Measurements from ENCODE around the gene HIBADH. TPM values are rescaled to one million over a fixed set of nuclear protein-coding genes. Genes with fewer than 3 reads are reported as not detected.

Gene HIBADH
- total RNA-seq, 1 donor from 2014 or later = 25.3 TPM

- H3K27ac Mint-ChIP-seq = no peak overlapping the region
- no peak for DNase-seq (ENCODE audit: low spot score, unreplicated experiment)
- no peak for TF ChIP-seq CTCF (IDR thresholded peaks at IDR 0.05; ENCODE audit: unreplicated experiment)
- no peaks in the 10 kb centered on the region for H3K9me3 Mint-ChIP-seq (ENCODE audit: low read depth)
- no peak overlapping the region for H3K4me3 Mint-ChIP-seq (ENCODE audit: low read depth)
- H3K4me1 Mint-ChIP-seq (ENCODE audit: low read depth) = peaks cover 15% of the 10 kb centered on the region
- H3K36me3 Mint-ChIP-seq (ENCODE audit: insufficient read depth) = no peaks in the 10 kb centered on the region
- no peaks in the 10 kb centered on the region for H3K27me3 Mint-ChIP-seq
Observed at GRCh38 chr7:27608776-27609495, 53.7 kb downstream of the HIBADH start.

GRCh38 chr7:27607210-27607606, 55.5 kb downstream of the HIBADH start:
- Mint-ChIP-seq H3K9me3 (ENCODE audit: low read depth) (no peaks in the 10 kb centered on the region), H3K36me3 (ENCODE audit: insufficient read depth) (no peaks in the 10 kb centered on the region), H3K4me1 (ENCODE audit: low read depth) (peaks cover 19% of the 10 kb centered on the region), H3K27ac (no peak overlapping the region), H3K27me3 (no peaks in the 10 kb centered on the region), H3K4me3 (ENCODE audit: low read depth) (no peak overlapping the region)
- DNase-seq (ENCODE audit: low spot score, unreplicated experiment) = no peak
- TF ChIP-seq CTCF (IDR thresholded peaks at IDR 0.05; ENCODE audit: unreplicated experiment) = no peak

GRCh38 chr7:27606270-27607209, 56.1 kb downstream of the HIBADH start:
- DNase-seq (ENCODE audit: low spot score, unreplicated experiment) = no peak
- Mint-ChIP-seq H3K27ac (peak overlapping the region; percentile 62), H3K36me3 (ENCODE audit: insufficient read depth) (no peaks in the 10 kb centered on the region), H3K27me3 (no peaks in the 10 kb centered on the region), H3K4me1 (ENCODE audit: low read depth) (peaks cover 19% of the 10 kb centered on the region), H3K9me3 (ENCODE audit: low read depth) (no peaks in the 10 kb centered on the region), H3K4me3 (ENCODE audit: low read depth) (no peak overlapping the region)
- no peak for TF ChIP-seq CTCF (IDR thresholded peaks at IDR 0.05; ENCODE audit: unreplicated experiment)

- H3K27me3 Mint-ChIP-seq = no peaks in the 10 kb centered on the region
- no peaks in the 10 kb centered on the region for H3K36me3 Mint-ChIP-seq (ENCODE audit: insufficient read depth)
- H3K27ac Mint-ChIP-seq = no peak overlapping the region
- peak; percentile 57 for TF ChIP-seq CTCF (IDR thresholded peaks at IDR 0.05; ENCODE audit: unreplicated experiment)
- peaks cover 19% of the 10 kb centered on the region for H3K4me1 Mint-ChIP-seq (ENCODE audit: low read depth)
- no peak overlapping the region for H3K4me3 Mint-ChIP-seq (ENCODE audit: low read depth)
- no peaks in the 10 kb centered on the region for H3K9me3 Mint-ChIP-seq (ENCODE audit: low read depth)
- no peak for DNase-seq (ENCODE audit: low spot score, unreplicated experiment)
Observed at GRCh38 chr7:27605689-27606269, 56.9 kb downstream of the HIBADH start.

GRCh38 chr7:27605283-27605682, 57.4 kb downstream of the HIBADH start:
- Mint-ChIP-seq H3K27ac (no peak overlapping the region), H3K36me3 (ENCODE audit: insufficient read depth) (no peaks in the 10 kb centered on the region)
- TF ChIP-seq CTCF (IDR thresholded peaks at IDR 0.05; ENCODE audit: unreplicated experiment) = no peak

More at GRCh38 chr7:27605283-27605682, 57.4 kb downstream of the HIBADH start:
- Mint-ChIP-seq H3K4me3 (ENCODE audit: low read depth) (no peak overlapping the region), H3K9me3 (ENCODE audit: low read depth) (no peaks in the 10 kb centered on the region), H3K4me1 (ENCODE audit: low read depth) (peaks cover 19% of the 10 kb centered on the region), H3K27me3 (no peaks in the 10 kb centered on the region)
- DNase-seq (ENCODE audit: low spot score, unreplicated experiment) = no peak

All from progenitor cell of endocrine pancreas (in vitro differentiated cells).